T-helper 2 cell treated with Interferon-gamma antibody and Interleukin-4, amounts not matched to agents 100 ng/mL and 5 ng/mL, for 36 hours (primary cell): ENCODE results near the gene STMND1. TPM values are rescaled to one million over a fixed set of nuclear protein-coding genes. Genes with fewer than 3 reads are reported as not detected.

Experiments used
- intact Hi-C: fragments of 100-400 bp; cut with micrococcal nuclease; formaldehyde crosslinking; loops from one replicate; pipeline ENCODE4 v1.15.1; 2023
- total RNA-seq: library from RNA; stranded (reverse); gene quantifications from 2 replicates; pipeline ENCODE4 v1.2.3, GENCODE V29; 2022

The STMND1 gene
- total RNA-seq, 1 donor from 2014 or later, result not detected

- intact Hi-C loops, result loop anchor here (2.0 to 5.0 kb wide), 2 partner anchors 647 to 965 kb away; partner anchors contain the start of gene NHLRC1
Measured at GRCh38 chr6:17157617-17158016, 55.8 kb downstream of the STMND1 start.

GRCh38 chr6:17159240-17159639, 57.4 kb downstream of the STMND1 start:
- intact Hi-C loops, result loop anchor here (5.0 kb wide), 1 partner anchor 963 kb away; the partner anchor contains the start of gene NHLRC1

- intact Hi-C loops, result no loop called here
Measured at GRCh38 chr6:17161076-17161475, 59.2 kb downstream of the STMND1 start.

GRCh38 chr6:17165383-17165782, 63.5 kb downstream of the STMND1 start:
- intact Hi-C loops, result no loop called here

DNA sequence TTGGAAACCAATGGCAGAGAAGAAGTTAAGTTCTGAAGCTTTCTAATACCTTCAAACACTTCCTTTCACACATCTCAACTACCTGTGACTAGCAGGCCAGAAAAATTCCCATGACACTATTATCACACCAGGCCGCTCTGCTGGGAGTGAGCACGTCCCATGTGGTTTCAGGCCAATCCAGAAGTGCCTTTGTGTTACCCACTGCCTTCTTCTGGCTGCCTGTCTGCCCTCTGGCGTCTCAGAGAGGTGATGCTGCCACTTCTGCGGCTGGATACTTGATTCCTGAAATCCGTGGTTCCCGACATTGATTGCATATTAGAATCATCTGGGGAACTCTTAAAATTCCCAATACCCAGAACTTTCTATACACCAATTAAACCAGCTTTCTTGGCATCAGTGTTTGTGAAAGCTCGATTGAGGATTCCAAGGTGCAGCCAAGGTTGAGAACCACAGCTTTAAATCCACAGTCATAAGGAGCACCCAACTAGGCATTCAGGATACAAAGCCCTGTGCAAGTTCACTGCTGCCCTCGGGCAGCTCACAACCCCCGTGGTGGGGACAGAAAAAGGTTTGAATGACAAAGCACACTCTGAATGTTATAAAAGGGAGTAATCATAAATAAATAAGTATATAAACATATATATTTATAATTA, 65.6 kb downstream of the STMND1 start:
- intact Hi-C loops, result no loop called here

GRCh38 chr6:17169291-17169690, 67.4 kb downstream of the STMND1 start:
- intact Hi-C loops, result no loop called here

DNA sequence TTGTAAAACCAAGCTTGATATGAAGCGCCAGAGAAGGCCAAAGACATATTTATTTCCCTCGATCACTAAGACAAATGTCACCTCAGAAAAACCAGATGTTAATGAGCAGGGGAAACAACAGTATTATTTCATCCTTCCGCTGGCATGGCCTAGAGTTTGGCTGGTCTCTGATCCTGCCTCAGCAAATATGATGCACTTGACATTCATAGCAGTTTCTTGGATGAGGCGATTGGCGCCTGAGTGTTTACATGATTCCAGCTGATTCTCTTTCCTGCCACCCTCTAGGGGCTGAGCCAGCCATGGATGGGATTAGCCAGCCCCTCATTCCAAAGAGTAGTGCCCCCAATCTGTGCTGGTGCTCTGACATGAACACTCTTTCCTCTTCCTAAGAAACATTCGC, 67.9 kb downstream of the STMND1 start:
- intact Hi-C loops, result no loop called here

DNA sequence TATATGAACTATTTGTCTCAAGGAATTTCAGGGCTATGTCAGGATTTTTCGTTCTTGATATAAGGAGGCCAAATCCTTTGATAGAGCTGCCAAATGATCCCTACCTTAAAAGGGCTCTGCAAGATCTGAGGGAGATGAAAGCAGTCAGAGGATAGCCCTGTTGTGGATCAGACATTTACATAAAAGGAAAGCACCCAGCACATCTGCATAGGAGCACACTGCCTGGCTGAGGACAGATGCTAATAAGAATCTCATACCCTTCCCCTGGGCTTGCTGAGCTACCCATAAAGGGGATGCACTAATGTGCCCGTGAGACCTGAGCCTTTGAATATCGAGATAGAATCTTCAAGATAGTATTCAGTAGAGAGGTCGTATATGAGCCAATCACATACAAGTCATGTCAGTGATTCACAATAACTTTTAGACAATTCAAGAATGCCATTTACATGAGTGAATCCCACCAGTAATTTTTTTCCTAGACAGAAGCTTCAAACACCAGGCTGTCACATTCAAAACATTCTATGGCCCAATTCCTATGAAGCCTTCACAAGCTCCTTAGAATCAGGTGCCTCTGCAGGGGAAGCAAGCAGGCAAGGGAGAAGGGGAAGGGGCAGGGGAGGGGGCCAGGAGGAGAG, 71.1 kb downstream of the STMND1 start:
- intact Hi-C loops, result no loop called here

DNA sequence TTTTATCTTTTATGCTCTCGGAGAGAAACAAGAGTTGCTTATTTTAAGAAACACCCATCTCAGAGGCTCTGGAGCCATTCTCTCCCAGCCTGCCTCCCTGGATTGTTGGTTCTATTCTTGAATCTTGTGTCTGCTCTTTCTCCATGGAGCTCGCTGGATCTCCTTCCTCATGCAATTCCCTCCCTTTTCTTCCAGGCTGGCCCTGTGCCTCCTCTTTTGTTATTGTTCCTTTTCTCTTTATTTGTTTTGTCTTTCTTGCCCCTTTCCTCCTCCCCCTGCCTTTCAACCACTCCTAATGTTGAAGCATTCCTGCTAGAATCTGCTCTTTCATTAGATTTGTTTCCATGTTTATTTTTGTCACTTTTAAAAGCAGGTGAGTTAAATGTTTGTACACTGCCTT, 76.5 kb downstream of the STMND1 start:
- intact Hi-C loops, result no loop called here

GRCh38 chr6:17178754-17179529, 77.1 kb downstream of the STMND1 start:
- intact Hi-C loops, result no loop called here

DNA sequence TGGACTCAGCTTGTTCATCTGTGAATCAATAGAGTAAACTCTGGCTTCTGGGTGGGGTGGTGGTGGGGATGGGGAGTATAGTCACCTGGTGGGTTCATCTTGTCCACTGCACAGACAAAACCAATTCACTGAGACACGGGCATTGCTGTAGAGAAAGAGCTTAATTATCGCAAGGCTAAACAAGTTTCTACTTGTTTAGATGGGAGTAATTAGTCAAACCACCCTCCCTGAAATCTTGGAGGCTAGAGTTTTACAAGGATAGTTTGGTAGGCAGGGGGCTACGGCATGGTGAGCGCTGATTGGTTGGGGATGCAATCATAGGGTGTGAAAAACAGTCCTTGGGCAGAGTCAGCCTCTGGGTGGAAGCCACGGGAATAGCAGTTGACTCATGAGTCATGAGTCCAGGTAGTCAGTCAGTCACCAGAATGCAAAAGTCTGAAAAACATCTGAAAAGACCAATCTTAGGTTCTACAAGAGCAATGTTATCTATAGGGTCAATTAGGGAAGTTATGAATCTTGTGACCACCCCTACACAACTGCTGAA, 77.8 kb downstream of the STMND1 start:
- intact Hi-C loops, result no loop called here

Other genes with a start within 250 kb of the STMND1 start
- not detected in 2 replicates for gene RBM24, start 179.3 kb downstream of the STMND1 start, total RNA-seq